HUDEP-2 (cell line): Measurements from ENCODE around the gene MAT2A.
A peak's percentile ranks its signal among the peaks of the same experiment; 100 is the strongest.
"Not testable (repeated sequence)": the region's sequence is repeated elsewhere in the genome, so short reads cannot be mapped to it uniquely, and the experiment has no call there.

Source experiments
- DNase-seq, 76 experiments: peaks; one replicate each; lab custom pipeline; 2025; ENCODE audit not compliant: unreplicated experiment in 76 of 76; lab: John Stamatoyannopoulos, UW

Gene MAT2A

GRCh38 chr2:85577386-85578242 is 38.6 kb downstream of the MAT2A start, which contains the start of gene VAMP8:
Gene VAMP8 (plus strand): TSS chr2:85577586. CDS start chr2:85577647, 61 bp downstream.
- DNase-seq: peak in 43 of 76 experiments; percentile 3 to 46 (median 28)

- DNase-seq: peak in 54 of 76 experiments; percentile 3 to 54 (median 27)
Observed at GRCh38 chr2:85578243-85579180, 39.5 kb downstream of the MAT2A start.

- no peak for DNase-seq
Observed at GRCh38 chr2:85579266-85579935, 40.4 kb downstream of the MAT2A start.

- no peak for DNase-seq
Observed at GRCh38 chr2:85580206-85580605, 41.2 kb downstream of the MAT2A start.

- DNase-seq: no peak
Observed at GRCh38 chr2:85582492-85582891, 43.5 kb downstream of the MAT2A start.

- DNase-seq: no peak
Observed at GRCh38 chr2:85583667-85584353, 44.8 kb downstream of the MAT2A start.

GRCh38 chr2:85584354-85584856 is 45.4 kb downstream of the MAT2A start, which contains the start of gene VAMP5:
Gene VAMP5 (plus strand): TSS chr2:85584431. CDS start chr2:85584491, 60 bp downstream.
- no peak for DNase-seq

- no peak for DNase-seq
Observed at GRCh38 chr2:85584857-85585780, 46.2 kb downstream of the MAT2A start.

GRCh38 chr2:85585781-85586105 is 46.8 kb downstream of the MAT2A start:
- no peak for DNase-seq

GRCh38 chr2:85588236-85588635 is 49.3 kb downstream of the MAT2A start:
- no peak for DNase-seq

- DNase-seq: no peak
Observed at GRCh38 chr2:85588645-85589044, 49.7 kb downstream of the MAT2A start.

- no peak for DNase-seq
Observed at GRCh38 chr2:85589181-85589580, 50.2 kb downstream of the MAT2A start.

GRCh38 chr2:85589982-85590791 is 51.2 kb downstream of the MAT2A start:
- no peak for DNase-seq

GRCh38 chr2:85590950-85591349 is 52.0 kb downstream of the MAT2A start:
- DNase-seq: no peak

GRCh38 chr2:85591563-85591962 is 52.6 kb downstream of the MAT2A start:
- no peak for DNase-seq

GRCh38 chr2:85592299-85592698 is 53.3 kb downstream of the MAT2A start:
- not testable (repeated sequence) for DNase-seq

- no peak for DNase-seq
Observed at GRCh38 chr2:85593023-85593422, 54.1 kb downstream of the MAT2A start.
